ENCODE data around the gene PTRHD1. TPM values are rescaled to one million over a fixed set of nuclear protein-coding genes. Genes with fewer than 3 reads are reported as not detected.

Gene PTRHD1
- total and polyA plus RNA-seq, 2 experiments from 2014 or later, result 27.5 to 46.2 TPM

DNA sequence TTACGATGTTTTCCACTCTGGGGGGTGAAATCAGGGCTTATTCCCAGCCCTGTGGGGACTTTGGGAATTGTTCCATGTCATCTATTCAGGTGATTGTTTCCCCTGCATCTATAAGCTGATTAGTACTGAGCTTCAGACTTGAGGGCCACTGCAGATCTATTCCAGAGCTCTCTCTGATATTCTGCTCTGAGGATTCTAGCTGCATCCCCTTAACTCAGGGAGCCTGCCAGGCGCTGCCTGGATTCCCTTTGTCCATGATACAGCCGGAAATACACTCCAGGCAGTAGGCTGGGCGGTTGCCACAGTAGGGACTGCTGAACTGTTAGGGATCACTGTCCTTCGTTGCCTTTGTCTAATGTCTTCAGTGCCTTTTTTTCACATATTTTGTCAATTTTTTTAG, 31.3 kb downstream of the PTRHD1 start:
- WGBS, 2 experiments (ENCODE audit: low coverage in 1 of 2, low lambda C conversion rate in 2 of 2, missing lambda C conversion rate in 2 of 2), result 66 to 80% methylated on average over 5 of the region's 5 CpGs
- Histone ChIP-seq H3K36me3 (ENCODE audit: low read depth) (no peaks in the 10 kb centered on the region; the same call in 1 of the 2 replicates), H3K79me2 (ENCODE audit: insufficient read depth) (no peaks in the 10 kb centered on the region), H3K27ac (no peak overlapping the region), H3K4me2 (ENCODE audit: unreplicated experiment) (no peak overlapping the region), H3K4me3 (no peak overlapping the region), H3K9me2 (ENCODE audit: insufficient read depth) (no peaks in the 10 kb centered on the region), H3K4me1 (ENCODE audit: insufficient read depth) (no peaks in the 10 kb centered on the region), H3K9ac (no peak overlapping the region), H3K9me3 (ENCODE audit: low read depth) (no peaks in the 10 kb centered on the region), H2AFZ (no peak overlapping the region), H4K20me1 (ENCODE audit: insufficient read depth) (no peaks in the 10 kb centered on the region), H3K27me3 (replicated peaks; ENCODE audit: insufficient read depth) (no peaks in the 10 kb centered on the region), H3F3A (ENCODE audit: insufficient read depth) (no peaks in the 10 kb centered on the region)
- no peak for DNase-seq
- no peak for TF ChIP-seq EZH2phosphoT487 (IDR thresholded peaks at IDR 0.05; ENCODE audit: insufficient read depth, low read depth)
- no peak for TF ChIP-seq EZH2 (IDR thresholded peaks at IDR 0.05; ENCODE audit: insufficient read depth, poor library complexity, severe bottlenecking)
- in situ Hi-C loops (cut with MboI), result no loop called here

DNA sequence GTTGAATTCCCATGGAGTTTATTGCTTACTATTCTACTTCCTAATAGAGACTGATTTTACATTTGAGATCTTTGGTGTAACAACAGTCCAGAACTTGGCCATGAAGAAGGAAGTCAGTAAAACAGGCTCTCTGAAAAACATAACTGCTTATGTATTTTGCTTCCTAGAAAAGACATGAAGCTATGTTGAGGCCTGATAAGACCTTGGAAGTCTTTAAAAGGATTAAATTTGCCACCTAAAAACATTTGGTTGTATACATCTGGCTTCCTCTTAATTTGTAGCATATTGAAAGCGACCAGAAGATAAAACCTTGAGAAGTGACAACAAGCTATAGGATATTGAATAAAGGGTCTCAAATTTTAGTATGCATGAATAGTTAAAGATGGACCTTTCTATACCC, 36.4 kb downstream of the PTRHD1 start:
- in situ Hi-C loops (cut with MboI), result no loop called here
- no peak overlapping the region for H3K4me3 ChIP-seq
- H3K9me2 ChIP-seq (ENCODE audit: insufficient read depth), result no peaks in the 10 kb centered on the region
- no peaks in the 10 kb centered on the region for H3K27me3 ChIP-seq (replicated peaks; ENCODE audit: insufficient read depth)
- no peaks in the 10 kb centered on the region for H4K20me1 ChIP-seq (ENCODE audit: insufficient read depth)
- H3K79me2 ChIP-seq (ENCODE audit: insufficient read depth), result no peaks in the 10 kb centered on the region
- H3K4me2 ChIP-seq (ENCODE audit: unreplicated experiment), result no peak overlapping the region
- no peak for TF ChIP-seq EZH2 (IDR thresholded peaks at IDR 0.05; ENCODE audit: insufficient read depth, poor library complexity, severe bottlenecking)
- TF ChIP-seq EZH2phosphoT487 (IDR thresholded peaks at IDR 0.05; ENCODE audit: insufficient read depth, low read depth), result no peak
- WGBS, 2 experiments (ENCODE audit: low coverage in 1 of 2, low lambda C conversion rate in 2 of 2, missing lambda C conversion rate in 2 of 2), result 95 to 100% methylated on average over 1 of the region's 1 CpG
- no peaks in the 10 kb centered on the region for H3K9me3 ChIP-seq (ENCODE audit: low read depth)
- no peak overlapping the region for H3K27ac ChIP-seq
- no peak overlapping the region for H3K9ac ChIP-seq
- no peak for DNase-seq
- no peaks in the 10 kb centered on the region; the same call in 1 of the 2 replicates for H3K36me3 ChIP-seq (ENCODE audit: low read depth)
- no peaks in the 10 kb centered on the region for H3K4me1 ChIP-seq (ENCODE audit: insufficient read depth)
- H2AFZ ChIP-seq, result no peak overlapping the region
- no peaks in the 10 kb centered on the region for H3F3A ChIP-seq (ENCODE audit: insufficient read depth)

DNA sequence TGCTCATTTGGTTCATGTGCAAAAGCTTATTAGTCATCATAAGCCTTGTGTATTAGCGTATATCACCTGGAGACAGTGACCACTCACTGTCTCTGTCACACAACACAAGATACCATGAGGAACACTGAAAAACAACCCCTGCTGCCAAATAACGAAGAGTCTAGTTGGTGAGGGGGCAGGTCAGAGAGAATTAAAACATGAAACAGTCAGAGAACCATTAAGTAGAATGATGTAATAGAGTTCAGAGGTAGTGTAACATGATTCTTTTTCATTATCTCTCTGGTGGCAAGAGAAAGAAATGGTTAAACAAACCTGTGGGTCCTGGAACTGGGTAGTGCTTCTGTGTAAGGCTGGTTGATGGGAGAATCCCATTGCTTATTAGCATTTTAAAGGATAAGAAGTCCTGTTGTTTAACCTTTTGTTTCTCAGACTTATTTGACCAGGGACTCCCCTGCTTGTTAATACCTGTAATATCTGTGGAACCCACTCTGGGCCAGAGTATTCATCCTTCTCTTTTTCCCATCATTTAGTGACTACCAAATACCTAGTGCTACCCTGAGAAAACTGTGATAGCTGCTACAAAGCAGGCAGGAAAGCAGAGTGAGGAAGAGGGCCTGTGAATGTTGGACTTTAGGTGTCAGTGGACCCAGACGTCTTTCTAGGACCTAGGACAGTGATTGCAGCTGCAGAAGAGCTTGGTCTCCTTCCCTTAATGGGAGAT, 38.0 kb downstream of the PTRHD1 start:
- no peaks in the 10 kb centered on the region for H3K79me2 ChIP-seq (ENCODE audit: insufficient read depth)
- no peaks in the 10 kb centered on the region for H3K9me2 ChIP-seq (ENCODE audit: insufficient read depth)
- H3K9ac ChIP-seq, result no peak overlapping the region
- no peak overlapping the region for H2AFZ ChIP-seq
- TF ChIP-seq EZH2 (IDR thresholded peaks at IDR 0.05; ENCODE audit: insufficient read depth, poor library complexity, severe bottlenecking) (no peak), EZH2phosphoT487 (IDR thresholded peaks at IDR 0.05; ENCODE audit: insufficient read depth, low read depth) (no peak)
- no peaks in the 10 kb centered on the region for H3K4me1 ChIP-seq (ENCODE audit: insufficient read depth)
- no peaks in the 10 kb centered on the region; the same call in 1 of the 2 replicates for H3K36me3 ChIP-seq (ENCODE audit: low read depth)
- no peaks in the 10 kb centered on the region for H3K9me3 ChIP-seq (ENCODE audit: low read depth)
- in situ Hi-C loops (cut with MboI), result no loop called here
- H4K20me1 ChIP-seq (ENCODE audit: insufficient read depth), result no peaks in the 10 kb centered on the region
- H3K27ac ChIP-seq, result no peak overlapping the region
- H3K4me3 ChIP-seq, result no peak overlapping the region
- H3K4me2 ChIP-seq (ENCODE audit: unreplicated experiment), result no peak overlapping the region
- 82 to 84% methylated on average over 3 of the region's 3 CpGs for WGBS, 2 experiments (ENCODE audit: low coverage in 1 of 2, low lambda C conversion rate in 2 of 2, missing lambda C conversion rate in 2 of 2)
- H3K27me3 ChIP-seq (replicated peaks; ENCODE audit: insufficient read depth), result no peaks in the 10 kb centered on the region
- no peaks in the 10 kb centered on the region for H3F3A ChIP-seq (ENCODE audit: insufficient read depth)
- peak; percentile 10 for DNase-seq

DNA sequence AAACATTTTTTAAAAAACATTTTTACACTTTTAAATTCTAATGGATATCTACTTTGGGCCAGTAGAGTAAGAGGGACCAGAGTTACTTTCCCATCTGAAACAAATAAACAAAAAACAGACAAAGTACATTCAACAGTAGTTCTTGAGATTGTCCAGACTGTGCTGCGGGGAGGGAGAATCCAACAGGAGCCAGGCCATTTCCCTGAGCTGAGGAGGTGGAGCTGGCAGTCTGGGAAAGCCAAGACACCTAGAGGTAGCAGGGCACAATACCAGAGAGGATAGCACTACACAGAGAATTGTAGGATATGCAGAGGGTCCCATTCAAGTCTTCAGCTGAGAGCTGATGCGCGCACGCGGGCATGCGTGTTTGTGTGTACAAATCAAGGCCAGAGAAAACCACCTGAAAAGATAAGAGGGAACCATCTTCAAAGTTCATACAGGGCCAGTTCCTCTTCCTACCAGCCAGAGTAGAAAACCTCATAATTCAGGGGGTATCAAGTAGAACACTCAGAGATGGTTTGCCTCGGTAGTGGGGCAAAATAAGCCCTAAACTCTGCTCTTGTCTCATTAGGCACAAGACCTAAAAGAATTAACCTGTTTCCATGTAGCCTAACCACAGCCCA, 44.0 kb downstream of the PTRHD1 start:
- TF ChIP-seq EZH2 (IDR thresholded peaks at IDR 0.05; ENCODE audit: insufficient read depth, poor library complexity, severe bottlenecking) (no peak), EZH2phosphoT487 (IDR thresholded peaks at IDR 0.05; ENCODE audit: insufficient read depth, low read depth) (no peak)
- H3F3A ChIP-seq (ENCODE audit: insufficient read depth), result no peaks in the 10 kb centered on the region
- H3K9me2 ChIP-seq (ENCODE audit: insufficient read depth), result no peaks in the 10 kb centered on the region
- no peak overlapping the region for H3K4me2 ChIP-seq (ENCODE audit: unreplicated experiment)
- no peaks in the 10 kb centered on the region for H3K79me2 ChIP-seq (ENCODE audit: insufficient read depth)
- H3K4me3 ChIP-seq, result no peak overlapping the region
- no peaks in the 10 kb centered on the region for H3K9me3 ChIP-seq (ENCODE audit: low read depth)
- no peaks in the 10 kb centered on the region for H4K20me1 ChIP-seq (ENCODE audit: insufficient read depth)
- H2AFZ ChIP-seq, result no peak overlapping the region
- no peak overlapping the region for H3K9ac ChIP-seq
- no peak for DNase-seq
- no peaks in the 10 kb centered on the region for H3K4me1 ChIP-seq (ENCODE audit: insufficient read depth)
- in situ Hi-C loops (cut with MboI), result no loop called here
- H3K27me3 ChIP-seq (replicated peaks; ENCODE audit: insufficient read depth), result no peaks in the 10 kb centered on the region
- WGBS, 2 experiments (ENCODE audit: low coverage in 1 of 2, low lambda C conversion rate in 2 of 2, missing lambda C conversion rate in 2 of 2), result 94 to 97% methylated on average over 7 of the region's 7 CpGs
- H3K27ac ChIP-seq, result no peak overlapping the region
- H3K36me3 ChIP-seq (ENCODE audit: low read depth), result no peaks in the 10 kb centered on the region
